ENCODE data around the gene TMEM116. TPM values are rescaled to one million over a fixed set of nuclear protein-coding genes. Genes with fewer than 3 reads are reported as not detected.
"Not testable (repeated sequence)": the region's sequence is repeated elsewhere in the genome, so short reads cannot be mapped to it uniquely, and the experiment has no call there.

The TMEM116 gene
- total RNA-seq, 1 donor from 2014 or later: 5.3 TPM

- no peak overlapping the region for H3K4me3 ChIP-seq (ENCODE audit: low read depth, low read length)
- DNase-seq (ENCODE audit: low read depth): no peak
- no peak for TF ChIP-seq CTCF (conservative IDR thresholded peaks at IDR 0.05; ENCODE audit: low read depth, low read length)
These were observed 5.7 kb upstream of the TMEM116 start for GRCh38 chr12:112018571-112019237.

- H3K4me3 ChIP-seq (ENCODE audit: low read depth, low read length): no peak overlapping the region
- no peak for DNase-seq (ENCODE audit: low read depth)
- TF ChIP-seq CTCF (conservative IDR thresholded peaks at IDR 0.05; ENCODE audit: low read depth, low read length): no peak
These were observed 4.1 kb upstream of the TMEM116 start for GRCh38 chr12:112017041-112017440.

GRCh38 chr12:112015938-112016337 is 3.0 kb upstream of the TMEM116 start:
- H3K4me3 ChIP-seq (ENCODE audit: low read depth, low read length): no peak overlapping the region
- DNase-seq (ENCODE audit: low read depth): no peak
- TF ChIP-seq CTCF (conservative IDR thresholded peaks at IDR 0.05; ENCODE audit: low read depth, low read length): no peak

GRCh38 chr12:112013601-112014402 is 837 bp upstream of the TMEM116 start:
- TF ChIP-seq CTCF (conservative IDR thresholded peaks at IDR 0.05; ENCODE audit: low read depth, low read length): no peak
- peak; percentile 36 for DNase-seq (ENCODE audit: low read depth)
- peak overlapping the region; percentile 73 for H3K4me3 ChIP-seq (ENCODE audit: low read depth, low read length)

GRCh38 chr12:112011685-112012084 is 1.3 kb downstream of the TMEM116 start:
- TF ChIP-seq CTCF (conservative IDR thresholded peaks at IDR 0.05; ENCODE audit: low read depth, low read length): no peak
- DNase-seq (ENCODE audit: low read depth): no peak
- peak overlapping the region; percentile 73 for H3K4me3 ChIP-seq (ENCODE audit: low read depth, low read length)

GRCh38 chr12:112010415-112011344 is 2.3 kb downstream of the TMEM116 start:
- no peak for TF ChIP-seq CTCF (conservative IDR thresholded peaks at IDR 0.05; ENCODE audit: low read depth, low read length)
- no peak for DNase-seq (ENCODE audit: low read depth)
- no peak overlapping the region for H3K4me3 ChIP-seq (ENCODE audit: low read depth, low read length)

- not testable (repeated sequence) for DNase-seq (ENCODE audit: low read depth); H3K4me3 ChIP-seq (ENCODE audit: low read depth, low read length)
These were observed 3.4 kb downstream of the TMEM116 start for GRCh38 chr12:112009596-112009995.

Measured in epithelial cell of proximal tubule (primary cell).